Astrocyte (in vitro differentiated cells and primary cell): ENCODE data around the gene PICALM. TPM values are rescaled to one million over a fixed set of nuclear protein-coding genes. Genes with fewer than 3 reads are reported as not detected.

Source experiments
- DNase-seq: peaks from one replicate; pipeline ENCODE4 v3.0.0-alpha.2; 2010; ENCODE audit warnings: low read depth
- FAIRE-seq: peaks from 2 replicates; lab custom pipeline; 2011; peaks lifted over from hg19 to GRCh38; lab: Jason Lieb, UNC
- H2AFZ ChIP-seq: 2 replicates; pipeline ENCODE4 v1.6.0; 2012; ENCODE audit warnings: low read depth, low read length, inconsistent platforms
- H3K27ac ChIP-seq: 2 replicates; pipeline ENCODE4 v1.5.1; 2011; ENCODE audit warnings: low read depth, low read length, inconsistent platforms
- H3K27me3 ChIP-seq: 2 replicates; pipeline ENCODE4 v1.6.0; 2011; ENCODE audit warnings: low read length, inconsistent platforms; ENCODE audit not compliant: insufficient read depth
- H3K36me3 ChIP-seq: 2 replicates; pipeline ENCODE4 v1.5.1; 2011; ENCODE audit warnings: low read length, inconsistent platforms; ENCODE audit not compliant: insufficient read depth
- H3K4me1 ChIP-seq: 2 replicates; pipeline ENCODE4 v1.5.1; 2011; ENCODE audit warnings: low read length, inconsistent platforms; ENCODE audit not compliant: insufficient read depth
- H3K4me2 ChIP-seq: 2 replicates; pipeline ENCODE4 v1.6.0; 2012; ENCODE audit warnings: low read length, inconsistent platforms
- H3K4me3 ChIP-seq: 2 replicates; pipeline ENCODE4 v1.5.1; 2011; ENCODE audit warnings: low read depth, mild to moderate bottlenecking, low read length, inconsistent platforms; ENCODE audit not compliant: insufficient read depth
- H3K79me2 ChIP-seq: 2 replicates; pipeline ENCODE4 v1.6.0; 2012; ENCODE audit warnings: mild to moderate bottlenecking, low read length, inconsistent platforms; ENCODE audit not compliant: insufficient read depth
- H3K9ac ChIP-seq: 2 replicates; pipeline ENCODE4 v1.6.0; 2012; ENCODE audit warnings: mild to moderate bottlenecking, low read length, inconsistent platforms
- H3K9me3 ChIP-seq: 2 replicates; pipeline ENCODE4 v1.5.1; 2012; ENCODE audit warnings: low read depth, mild to moderate bottlenecking, low read length, inconsistent platforms; ENCODE audit not compliant: insufficient read depth
- H4K20me1 ChIP-seq: 2 replicates; pipeline ENCODE4 v1.6.0; 2012; ENCODE audit warnings: low read length, inconsistent platforms; ENCODE audit not compliant: insufficient read depth
- H3K27ac Mint-ChIP-seq: one replicate; pipeline ENCODE4 v1.8.0; 2021; ENCODE audit warnings: mild to moderate bottlenecking, mixed read lengths; ENCODE audit not compliant: unreplicated experiment
- H3K27me3 Mint-ChIP-seq: one replicate; pipeline ENCODE4 v1.8.0; 2021; ENCODE audit warnings: low read depth, mixed read lengths; ENCODE audit not compliant: unreplicated experiment
- H3K36me3 Mint-ChIP-seq: one replicate; pipeline ENCODE4 v1.8.0; 2021; ENCODE audit warnings: low read depth, mixed read lengths; ENCODE audit not compliant: unreplicated experiment
- H3K4me1 Mint-ChIP-seq: one replicate; pipeline ENCODE4 v1.8.0; 2021; ENCODE audit warnings: low read depth, mixed read lengths; ENCODE audit not compliant: unreplicated experiment
- H3K4me3 Mint-ChIP-seq: one replicate; pipeline ENCODE4 v1.8.0; 2021; ENCODE audit warnings: mild to moderate bottlenecking, moderate library complexity, mixed read lengths; ENCODE audit not compliant: unreplicated experiment
- H3K9me3 Mint-ChIP-seq: one replicate; pipeline ENCODE4 v1.8.0; 2021; ENCODE audit warnings: mild to moderate bottlenecking, mixed read lengths; ENCODE audit not compliant: unreplicated experiment
- CTCF ChIP-seq: IDR thresholded peaks from 2 replicates; pipeline ENCODE4 v1.5.1; 2011; ENCODE audit warnings: low read depth, mild to moderate bottlenecking, inconsistent platforms, low read length, moderate library complexity; ENCODE audit not compliant: insufficient read depth
- EZH2 ChIP-seq: IDR thresholded peaks from 2 replicates; pipeline ENCODE4 v1.6.1; 2012; ENCODE audit warnings: mild to moderate bottlenecking, low read length, inconsistent platforms; ENCODE audit not compliant: insufficient read depth
- total RNA-seq: library from RNA; stranded (reverse); gene quantifications from 2 replicates; pipeline ENCODE4 v1.2.1, GENCODE V29; 2021

PICALM gene
- total RNA-seq, 1 donor from 2014 or later: 260 TPM

DNA sequence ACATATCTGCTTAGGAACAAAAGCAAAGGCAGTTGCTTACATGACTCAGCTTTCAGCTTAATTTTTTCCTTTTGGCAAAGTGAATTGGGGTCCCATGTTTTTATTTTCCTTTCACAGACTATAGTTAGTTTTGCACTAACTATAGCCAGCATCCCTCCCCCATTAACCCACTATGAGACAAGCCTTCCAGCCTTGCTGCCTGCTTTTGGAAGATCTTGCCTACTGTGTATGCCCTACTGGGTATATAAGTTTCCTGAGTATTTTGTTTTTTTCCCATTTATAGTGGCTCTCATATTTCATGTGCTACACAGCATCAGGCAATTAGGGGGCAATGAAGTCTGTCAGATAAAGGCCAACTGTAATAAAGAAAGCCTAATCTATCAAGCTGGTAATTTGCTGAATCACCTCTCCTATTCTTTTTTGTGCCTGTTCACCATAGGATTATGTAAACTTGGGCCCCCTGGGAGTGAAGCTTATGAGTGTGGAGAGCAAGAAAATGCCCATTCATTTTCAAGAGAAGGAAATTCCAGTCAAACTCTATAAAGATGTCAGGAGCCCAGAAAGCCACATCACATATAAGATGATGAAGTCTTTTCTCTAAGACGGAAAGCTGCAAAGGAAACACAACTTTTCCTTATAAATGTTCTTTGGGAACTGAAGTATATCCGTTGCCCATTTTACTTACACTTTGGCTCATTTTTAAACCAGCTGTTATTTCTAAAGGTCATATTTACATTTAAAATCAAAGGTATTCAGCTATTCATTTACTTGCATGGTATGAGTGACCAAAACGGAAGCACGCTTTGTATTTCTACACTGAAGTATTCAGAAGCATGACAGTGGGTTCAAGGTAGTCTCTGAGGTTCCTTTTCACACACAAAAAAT, 149.7 kb downstream of the PICALM start:
- H3K27ac ChIP-seq: no peak overlapping the region
- H3K4me3 ChIP-seq: no peak overlapping the region
- Mint-ChIP-seq H3K9me3 (peaks cover 12% of the 10 kb centered on the region), H3K36me3 (peaks cover 3% of the 10 kb centered on the region), H3K4me3 (no peak overlapping the region), H3K27me3 (no peaks in the 10 kb centered on the region), H3K4me1 (peaks cover 2% of the 10 kb centered on the region), H3K27ac (no peak overlapping the region)
- no peaks in the 10 kb centered on the region for H3K36me3 ChIP-seq
- no peaks in the 10 kb centered on the region for H3K27me3 ChIP-seq
- no peaks in the 10 kb centered on the region for H3K4me1 ChIP-seq
- DNase-seq: no peak
- H3K9ac ChIP-seq: no peak overlapping the region
- no peak overlapping the region for H3K4me2 ChIP-seq
- no peak overlapping the region for H2AFZ ChIP-seq
- no peak for FAIRE-seq
- TF ChIP-seq EZH2 (no peak), CTCF (no peak)
- no peaks in the 10 kb centered on the region for H3K79me2 ChIP-seq
- H3K9me3 ChIP-seq: peaks cover 4% of the 10 kb centered on the region
- H4K20me1 ChIP-seq: no peaks in the 10 kb centered on the region

- no peaks in the 10 kb centered on the region for H3K4me1 ChIP-seq
- Mint-ChIP-seq H3K27me3 (no peaks in the 10 kb centered on the region), H3K4me1 (peaks cover 2% of the 10 kb centered on the region), H3K9me3 (peaks cover 5% of the 10 kb centered on the region), H3K4me3 (no peak overlapping the region), H3K27ac (no peak overlapping the region), H3K36me3 (no peaks in the 10 kb centered on the region)
- H4K20me1 ChIP-seq: no peaks in the 10 kb centered on the region
- H3K9ac ChIP-seq: no peak overlapping the region
- H3K79me2 ChIP-seq: no peaks in the 10 kb centered on the region
- H3K27me3 ChIP-seq: no peaks in the 10 kb centered on the region
- no peak for FAIRE-seq
- H3K36me3 ChIP-seq: no peaks in the 10 kb centered on the region
- TF ChIP-seq CTCF (no peak), EZH2 (no peak)
- DNase-seq: no peak
- H2AFZ ChIP-seq: no peak overlapping the region
- H3K9me3 ChIP-seq: peaks cover 4% of the 10 kb centered on the region
- no peak overlapping the region for H3K4me2 ChIP-seq
- no peak overlapping the region for H3K4me3 ChIP-seq
- no peak overlapping the region for H3K27ac ChIP-seq
Measured at GRCh38 chr11:85914425-85914824, 154.5 kb downstream of the PICALM start.

- H3K79me2 ChIP-seq: no peaks in the 10 kb centered on the region
Measured at GRCh38 chr11:85913513-85913912, 155.4 kb downstream of the PICALM start.

More at GRCh38 chr11:85913513-85913912, 155.4 kb downstream of the PICALM start:
- Histone ChIP-seq H2AFZ (no peak overlapping the region), H3K4me2 (no peak overlapping the region), H3K4me1 (no peaks in the 10 kb centered on the region), H3K9me3 (peaks cover 4% of the 10 kb centered on the region), H4K20me1 (no peaks in the 10 kb centered on the region), H3K4me3 (no peak overlapping the region), H3K27ac (no peak overlapping the region), H3K9ac (no peak overlapping the region), H3K27me3 (no peaks in the 10 kb centered on the region), H3K36me3 (no peaks in the 10 kb centered on the region)
- Mint-ChIP-seq H3K27ac (no peak overlapping the region), H3K9me3 (peaks cover 7% of the 10 kb centered on the region), H3K27me3 (peaks cover 2% of the 10 kb centered on the region), H3K36me3 (no peaks in the 10 kb centered on the region), H3K4me1 (peaks cover 2% of the 10 kb centered on the region), H3K4me3 (no peak overlapping the region)
- TF ChIP-seq CTCF (no peak), EZH2 (no peak)
- FAIRE-seq (no peak), DNase-seq (no peak)
